K562 treated with DMSO at 1 percent for 24 hours (cell line): ENCODE data around the gene SELENOW. TPM values are rescaled to one million over a fixed set of nuclear protein-coding genes. Genes with fewer than 3 reads are reported as not detected.

Experiments
- total RNA-seq: library from RNA; unstranded; fragments of 300-600 nt; gene quantifications from 2 replicates; pipeline ENCODE4 v1.2.3, GENCODE V29; 2022; ENCODE audit warnings: low read depth; ENCODE audit not compliant: insufficient read depth

Gene SELENOW
- total RNA-seq: 118 and 139 TPM in 2 replicates

GRCh38 chr19:47778049-47778953 lies at the start of gene SELENOW:
Gene SELENOW, plus strand, starts transcription at chr19:47778703. Its CDS starts 83 bp downstream, at chr19:47778786.

GRCh38 chr19:47745010-47745901 lies 33.2 kb upstream of the SELENOW start, which contains the start of gene NOP53:
Gene NOP53, plus strand, starts transcription at chr19:47745546. Its CDS starts 14 bp downstream, at chr19:47745560.

DNA sequence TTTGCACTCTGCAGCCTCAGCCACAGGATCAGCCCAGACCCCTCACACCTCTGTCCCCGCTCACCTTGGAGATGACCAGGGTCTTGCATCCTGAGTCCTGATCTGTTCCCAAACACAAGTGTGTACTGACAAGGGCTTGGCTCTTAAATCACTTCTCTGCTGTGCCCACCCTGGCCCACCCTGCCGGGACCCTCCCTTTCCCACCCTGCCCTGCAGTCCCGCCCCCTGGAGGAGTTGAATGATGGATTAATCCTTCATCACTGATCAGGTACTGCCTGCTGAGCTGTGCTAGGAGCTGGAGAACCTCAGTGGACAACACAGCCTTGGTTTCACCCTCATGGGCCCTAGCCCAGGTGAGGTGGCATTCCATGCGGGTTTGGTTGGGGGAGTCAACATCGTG lies 25.9 kb downstream of the SELENOW start, which contains the start of gene TPRX1:
TPRX1 (minus strand) TSS at position 101 of the 400 bp plus-strand sequence; CDS start at position 89, 12 bp downstream.

DNA sequence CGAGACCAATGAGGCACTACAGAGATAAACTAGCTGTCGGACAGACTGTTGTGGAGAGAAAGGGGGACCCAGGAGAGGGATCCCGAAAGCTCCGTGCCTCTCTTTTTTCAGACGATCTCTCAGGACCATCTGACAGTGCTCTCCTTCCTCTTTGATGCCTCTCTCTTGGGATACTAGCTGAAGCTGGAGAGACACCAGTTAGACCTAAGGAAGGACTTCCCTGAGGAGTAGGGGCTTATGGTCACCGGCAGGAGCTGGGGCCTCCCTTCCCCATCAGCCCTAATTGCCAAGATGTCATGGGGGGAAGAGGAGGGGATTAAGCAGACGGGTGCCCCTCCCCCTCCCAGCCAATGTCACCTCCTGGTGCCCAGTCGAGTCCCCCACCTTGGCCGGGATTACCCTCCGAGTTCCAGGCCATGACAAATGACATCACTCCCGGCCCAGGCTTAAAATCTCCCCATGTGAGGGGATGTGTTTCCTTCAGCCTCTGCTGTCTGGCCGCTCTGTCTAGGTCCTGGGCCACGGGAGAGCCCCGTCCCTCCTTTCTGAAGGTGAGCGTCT lies 43.0 kb downstream of the SELENOW start, which contains the start of gene CRX:
CRX (plus strand) TSS at position 478 of the 561 bp plus-strand sequence. CDS start 12,507 bp downstream, outside the sequence.

Other genes with a start within 250 kb of the SELENOW start
- 0.31 and 0.42 TPM in 2 replicates for gene ZNF541, start 205.6 kb upstream of the SELENOW start, total RNA-seq
- gene BICRA, start 169.6 kb upstream of the SELENOW start, total RNA-seq: 10.7 TPM in 2 replicates
- 51.1 and 52.3 TPM in 2 replicates for gene EHD2, start 65.3 kb upstream of the SELENOW start, total RNA-seq
- gene NOP53, start 33.2 kb upstream of the SELENOW start, total RNA-seq: 1,097 and 1,125 TPM in 2 replicates
- not detected in 2 replicates for gene TPRX1, start 25.8 kb downstream of the SELENOW start, total RNA-seq
- not detected in 2 replicates for gene CRX, start 43.2 kb downstream of the SELENOW start, total RNA-seq
- gene TPRX2, start 80.5 kb downstream of the SELENOW start, total RNA-seq: not detected in 2 replicates
- gene SULT2A1, start 107.6 kb downstream of the SELENOW start, total RNA-seq: 0.13 TPM in 1 of 2 replicates, not detected in the other
- not detected in 2 replicates for gene BSPH1, start 213.5 kb downstream of the SELENOW start, total RNA-seq
- 1.3 TPM in 1 of 2 replicates, not detected in the other for gene ELSPBP1, start 215.9 kb downstream of the SELENOW start, total RNA-seq